ENCODE data around the gene ACBD5.

DNA sequence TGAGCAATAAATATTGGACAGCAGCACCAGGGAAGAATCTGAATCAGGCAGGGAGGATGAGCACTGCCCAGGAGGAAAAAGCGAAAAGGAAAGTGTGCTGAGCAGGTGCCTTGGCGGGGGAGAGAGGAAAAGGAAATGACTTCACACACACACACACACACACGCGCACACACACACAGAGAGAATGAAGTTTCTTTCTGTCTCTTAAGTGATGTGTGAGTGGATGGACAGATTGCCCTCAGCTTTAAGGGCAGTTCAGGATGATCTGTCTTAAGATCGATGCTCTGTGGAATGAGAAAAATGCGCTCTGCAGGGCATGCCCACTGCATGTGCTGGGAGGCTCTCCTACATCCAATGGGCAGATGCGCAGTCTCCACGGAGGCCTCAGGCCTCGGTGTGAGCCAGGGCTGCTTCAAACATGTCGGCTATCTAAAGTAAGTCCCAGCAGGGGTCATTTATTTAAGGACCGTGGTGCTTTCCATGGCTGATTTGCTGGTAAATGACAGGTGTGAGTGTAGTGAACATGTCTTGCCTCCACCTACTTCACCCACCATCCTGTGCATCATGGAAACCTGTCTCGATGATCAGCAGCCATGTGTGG lies 2.5 kb upstream of the ACBD5 start:
- TF ChIP-seq POLR2A (IDR thresholded peaks at IDR 0.05), result peak in 2 of 3 donors; percentile 6 to 17
- TF ChIP-seq, protein P1, sequence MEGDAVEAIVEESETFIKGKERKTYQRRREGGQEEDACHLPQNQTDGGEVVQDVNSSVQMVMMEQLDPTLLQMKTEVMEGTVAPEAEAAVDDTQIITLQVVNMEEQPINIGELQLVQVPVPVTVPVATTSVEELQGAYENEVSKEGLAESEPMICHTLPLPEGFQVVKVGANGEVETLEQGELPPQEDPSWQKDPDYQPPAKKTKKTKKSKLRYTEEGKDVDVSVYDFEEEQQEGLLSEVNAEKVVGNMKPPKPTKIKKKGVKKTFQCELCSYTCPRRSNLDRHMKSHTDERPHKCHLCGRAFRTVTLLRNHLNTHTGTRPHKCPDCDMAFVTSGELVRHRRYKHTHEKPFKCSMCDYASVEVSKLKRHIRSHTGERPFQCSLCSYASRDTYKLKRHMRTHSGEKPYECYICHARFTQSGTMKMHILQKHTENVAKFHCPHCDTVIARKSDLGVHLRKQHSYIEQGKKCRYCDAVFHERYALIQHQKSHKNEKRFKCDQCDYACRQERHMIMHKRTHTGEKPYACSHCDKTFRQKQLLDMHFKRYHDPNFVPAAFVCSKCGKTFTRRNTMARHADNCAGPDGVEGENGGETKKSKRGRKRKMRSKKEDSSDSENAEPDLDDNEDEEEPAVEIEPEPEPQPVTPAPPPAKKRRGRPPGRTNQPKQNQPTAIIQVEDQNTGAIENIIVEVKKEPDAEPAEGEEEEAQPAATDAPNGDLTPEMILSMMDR (IDR thresholded peaks at IDR 0.05), result no peak

Measured in body of pancreas (tissue), 4 donors.